ENCODE data around the gene IL7R.

GRCh38 chr5:35876922-35877321 is 20.2 kb downstream of the IL7R start:
- TF ChIP-seq CTCF (IDR thresholded peaks at IDR 0.05; ENCODE audit: insufficient read depth, low read length), result no peak
- TF ChIP-seq POLR2AphosphoS5 (IDR thresholded peaks at IDR 0.05; ENCODE audit: low read depth), result no peak

All from HL-60 (cell line).